BE2C (cell line): ENCODE data around the gene HLA-E.
"Not testable (repeated sequence)": the region's sequence is repeated elsewhere in the genome, so short reads cannot be mapped to it uniquely, and the experiment has no call there.

Experiments
- DNase-seq: peaks from one replicate; pipeline ENCODE4 v3.0.0-alpha.2; 2020
- H3K27me3 ChIP-seq: fragments of 250-450 bp; sonication (Bioruptor Pico); 2 replicates; pipeline ENCODE4 v1.5.1; 2020; ENCODE audit warnings: mild to moderate bottlenecking
- H3K36me3 ChIP-seq: fragments of 250-450 bp; sonication (Bioruptor Pico); 2 replicates; pipeline ENCODE4 v1.5.1; 2020; ENCODE audit warnings: mild to moderate bottlenecking
- H3K4me1 ChIP-seq: fragments of 250-450 bp; sonication (Bioruptor Pico); 2 replicates; pipeline ENCODE4 v1.5.1; 2020
- H3K4me3 ChIP-seq: 2 replicates; pipeline ENCODE4 v1.5.1; 2011; ENCODE audit warnings: low read depth, low read length
- H3K9me3 ChIP-seq: fragments of 250-450 bp; sonication (Bioruptor Pico); 2 replicates; pipeline ENCODE4 v1.5.1; 2020
- CTCF ChIP-seq: IDR thresholded peaks from 2 replicates; pipeline ENCODE4 v1.5.1; 2012; ENCODE audit warnings: mild to moderate bottlenecking, low read depth, low read length

HLA-E gene

GRCh38 chr6:30483677-30484279 lies 5.5 kb upstream of the HLA-E start:
- Histone ChIP-seq H3K36me3 (no peaks in the 10 kb centered on the region), H3K4me1 (no peaks in the 10 kb centered on the region), H3K27me3 (peaks cover 63% of the 10 kb centered on the region), H3K4me3 (no peak overlapping the region), H3K9me3 (no peaks in the 10 kb centered on the region)
- DNase-seq: peak; percentile 36
- peak; percentile 63 for TF ChIP-seq CTCF

- Histone ChIP-seq H3K36me3 (no peaks in the 10 kb centered on the region), H3K27me3 (peaks cover 58% of the 10 kb centered on the region), H3K4me3 (no peak overlapping the region), H3K4me1 (no peaks in the 10 kb centered on the region), H3K9me3 (no peaks in the 10 kb centered on the region)
- TF ChIP-seq CTCF: no peak
- no peak for DNase-seq
Observed at GRCh38 chr6:30485236-30485635, 4.1 kb upstream of the HLA-E start.

GRCh38 chr6:30487926-30488325 lies 1.4 kb upstream of the HLA-E start:
- no peak for TF ChIP-seq CTCF
- DNase-seq: no peak

GRCh38 chr6:30488697-30489080 lies 620 bp upstream of the HLA-E start:
- not testable (repeated sequence) for H3K36me3 ChIP-seq, DNase-seq, H3K9me3 ChIP-seq, H3K4me1 ChIP-seq, H3K4me3 ChIP-seq
- H3K27me3 ChIP-seq: peaks cover 32% of the 10 kb centered on the region

More at GRCh38 chr6:30487926-30488325, 1.4 kb upstream of the HLA-E start:
- Histone ChIP-seq H3K4me3 (no peak overlapping the region), H3K9me3 (no peaks in the 10 kb centered on the region), H3K36me3 (no peaks in the 10 kb centered on the region), H3K27me3 (peaks cover 36% of the 10 kb centered on the region), H3K4me1 (no peaks in the 10 kb centered on the region)

GRCh38 chr6:30490026-30490876 lies 942 bp downstream of the HLA-E start:
- Histone ChIP-seq H3K36me3 (no peaks in the 10 kb centered on the region), H3K4me3 (peak overlapping the region; percentile 45), H3K4me1 (no peaks in the 10 kb centered on the region), H3K27me3 (peaks cover 40% of the 10 kb centered on the region), H3K9me3 (no peaks in the 10 kb centered on the region)
- TF ChIP-seq CTCF: no peak
- peak; percentile 45 for DNase-seq

- H3K36me3 ChIP-seq, DNase-seq, H3K9me3 ChIP-seq, H3K4me3 ChIP-seq, H3K4me1 ChIP-seq: not testable (repeated sequence)
- H3K27me3 ChIP-seq: peaks cover 39% of the 10 kb centered on the region
Observed at GRCh38 chr6:30491291-30491953, 2.1 kb downstream of the HLA-E start.
